MM.1S (cell line): ENCODE results near the gene GSG1L.
"Not testable (repeated sequence)": the region's sequence is repeated elsewhere in the genome, so short reads cannot be mapped to it uniquely, and the experiment has no call there.

Source experiments
- CTCF ChIP-seq: fragments of 300-600 bp; sonication (generic); IDR thresholded peaks from 2 replicates; pipeline ENCODE4 v1.5.1; 2016; ENCODE audit warnings: antibody characterized with exemption, low read length, mixed read lengths
- EZH2 ChIP-seq: fragments of 300-600 bp; sonication (generic); optimal IDR thresholded peaks from 2 replicates; pipeline ENCODE3; 2017; ENCODE audit warnings: low read depth, mild to moderate bottlenecking, antibody characterized with exemption, low read length, mixed read lengths

GRCh38 chr16:27979668-27980067 lies 83.8 kb downstream of the GSG1L start:
- TF ChIP-seq CTCF, EZH2: not testable (repeated sequence)
